ENCODE measurements around the gene TGM1.
"Not testable (repeated sequence)": the region's sequence is repeated elsewhere in the genome, so short reads cannot be mapped to it uniquely, and the experiment has no call there.

TGM1 gene

DNA sequence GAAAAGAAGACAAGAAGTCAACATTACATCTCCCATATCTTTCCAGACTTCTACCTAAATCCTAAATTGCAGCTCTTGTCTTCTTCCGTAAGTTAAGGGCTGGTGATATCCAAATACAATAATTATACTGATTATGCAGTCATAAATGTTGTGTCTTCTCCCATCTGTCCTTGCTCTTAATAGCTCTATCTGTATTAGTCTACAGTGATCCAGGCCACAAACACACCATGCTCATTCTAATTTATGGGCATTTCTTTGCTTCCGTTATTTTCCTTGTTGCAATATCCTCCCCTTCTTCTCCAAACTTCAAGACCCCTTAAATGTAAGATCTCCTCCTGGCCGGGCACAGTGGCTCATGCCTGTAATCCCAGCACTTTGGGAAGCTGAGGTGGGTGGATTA is 43.5 kb downstream of the TGM1 start:
- CTCF ChIA-PET: interaction anchor here (0.7 to 1.3 kb wide), 2 partner anchors 23 to 81 kb away, joined by 3 to 4 read pairs; partner anchors contain the start of genes DHRS1, NOP9 and TINF2

DNA sequence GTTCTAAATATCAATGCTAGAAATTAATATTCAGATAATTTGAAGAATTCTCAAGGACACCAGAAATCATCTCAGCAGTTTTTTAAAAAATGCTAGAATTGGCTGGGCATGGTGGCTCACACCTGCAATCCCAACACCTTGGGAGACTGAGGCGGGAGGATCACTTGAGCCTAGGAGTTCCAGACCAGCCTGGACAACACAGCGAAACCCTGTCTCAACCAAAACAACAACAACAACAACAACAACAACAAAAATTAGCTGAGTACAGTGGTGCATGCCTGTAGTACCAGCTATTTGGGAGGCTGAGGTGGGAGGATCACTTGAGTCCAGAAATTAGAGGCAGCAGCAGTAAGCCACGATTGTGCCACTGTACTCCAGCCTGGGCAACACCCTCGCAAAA is 43.9 kb downstream of the TGM1 start:
- TF ChIP-seq, protein P1, sequence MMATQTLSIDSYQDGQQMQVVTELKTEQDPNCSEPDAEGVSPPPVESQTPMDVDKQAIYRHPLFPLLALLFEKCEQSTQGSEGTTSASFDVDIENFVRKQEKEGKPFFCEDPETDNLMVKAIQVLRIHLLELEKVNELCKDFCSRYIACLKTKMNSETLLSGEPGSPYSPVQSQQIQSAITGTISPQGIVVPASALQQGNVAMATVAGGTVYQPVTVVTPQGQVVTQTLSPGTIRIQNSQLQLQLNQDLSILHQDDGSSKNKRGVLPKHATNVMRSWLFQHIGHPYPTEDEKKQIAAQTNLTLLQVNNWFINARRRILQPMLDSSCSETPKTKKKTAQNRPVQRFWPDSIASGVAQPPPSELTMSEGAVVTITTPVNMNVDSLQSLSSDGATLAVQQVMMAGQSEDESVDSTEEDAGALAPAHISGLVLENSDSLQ (IDR thresholded peaks at IDR 0.05): no peak
- TF ChIP-seq ZNF384 (IDR thresholded peaks at IDR 0.05) (no peak), L3MBTL2 (conservative IDR thresholded peaks at IDR 0.05) (no peak), BHLHE40 (IDR thresholded peaks at IDR 0.05; ENCODE audit: borderline replicate concordance) (no peak), SUZ12 (IDR thresholded peaks at IDR 0.05) (no peak), SP1 (IDR thresholded peaks at IDR 0.05) (no peak), FOXK2 (IDR thresholded peaks at IDR 0.05) (no peak), HDGF (IDR thresholded peaks at IDR 0.05; ENCODE audit: borderline replicate concordance) (no peak), FOXM1 (IDR thresholded peaks at IDR 0.05; ENCODE audit: borderline replicate concordance) (no peak), TARDBP (IDR thresholded peaks at IDR 0.05) (no peak), CTBP1 (IDR thresholded peaks at IDR 0.05; ENCODE audit: borderline replicate concordance) (no peak), NFRKB (IDR thresholded peaks at IDR 0.05) (no peak), ELF4 (IDR thresholded peaks at IDR 0.05) (no peak), ARNT (IDR thresholded peaks at IDR 0.05) (no peak), LEF1 (IDR thresholded peaks at IDR 0.05; ENCODE audit: borderline replicate concordance) (no peak), FOXA1 (IDR thresholded peaks at IDR 0.05) (no peak)
- POLR2A ChIA-PET: interaction anchor here (1.4 to 1.7 kb wide), 2 partner anchors 23 to 30 kb away, joined by 4 to 8 read pairs; partner anchors contain the start of genes IPO4 and TINF2
- DNase-seq (ENCODE audit: extremely low spot score): no peak
- CTCF ChIA-PET: interaction anchor here (1.3 kb wide), 1 partner anchor 23 kb away, joined by 4 read pairs; the partner anchor contains the start of gene TINF2

More for the DNA sequence above, 43.5 kb downstream of the TGM1 start:
- DNase-seq (ENCODE audit: extremely low spot score): no peak
- POLR2A ChIA-PET: interaction anchor here (1.4 to 1.7 kb wide), 2 partner anchors 23 to 31 kb away, joined by 4 to 8 read pairs; partner anchors contain the start of genes IPO4 and TINF2
- TF ChIP-seq BHLHE40 (IDR thresholded peaks at IDR 0.05; ENCODE audit: borderline replicate concordance): no peak
- no peak for TF ChIP-seq SUZ12 (IDR thresholded peaks at IDR 0.05)
- TF ChIP-seq FOXM1 (IDR thresholded peaks at IDR 0.05; ENCODE audit: borderline replicate concordance): no peak
- no peak for TF ChIP-seq ARNT (IDR thresholded peaks at IDR 0.05)
- TF ChIP-seq ELF4 (IDR thresholded peaks at IDR 0.05): no peak
- no peak for TF ChIP-seq LEF1 (IDR thresholded peaks at IDR 0.05; ENCODE audit: borderline replicate concordance)
- TF ChIP-seq FOXA1 (IDR thresholded peaks at IDR 0.05): no peak

DNA sequence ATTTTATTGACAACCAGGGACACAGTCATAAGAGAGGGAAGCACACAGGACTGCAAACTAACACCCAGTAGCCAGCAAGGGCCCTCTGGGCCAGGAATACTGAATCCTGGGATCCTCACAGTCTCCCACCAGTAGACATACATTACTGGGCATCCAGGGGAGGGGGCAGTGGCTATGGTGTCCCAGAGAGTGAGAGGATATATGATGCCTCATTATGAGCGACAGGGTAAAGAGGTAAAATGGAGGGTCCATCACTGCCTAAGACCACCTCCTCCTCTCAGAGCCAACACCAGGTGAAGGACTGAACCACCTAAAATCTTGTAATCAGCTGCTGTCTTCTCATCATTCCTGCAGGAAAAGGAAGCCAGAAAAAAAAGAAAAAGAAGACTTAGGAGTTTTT is 46.1 kb downstream of the TGM1 start:
- CTCF ChIA-PET; DNase-seq (ENCODE audit: extremely low spot score); POLR2A ChIA-PET: not testable (repeated sequence)

DNA sequence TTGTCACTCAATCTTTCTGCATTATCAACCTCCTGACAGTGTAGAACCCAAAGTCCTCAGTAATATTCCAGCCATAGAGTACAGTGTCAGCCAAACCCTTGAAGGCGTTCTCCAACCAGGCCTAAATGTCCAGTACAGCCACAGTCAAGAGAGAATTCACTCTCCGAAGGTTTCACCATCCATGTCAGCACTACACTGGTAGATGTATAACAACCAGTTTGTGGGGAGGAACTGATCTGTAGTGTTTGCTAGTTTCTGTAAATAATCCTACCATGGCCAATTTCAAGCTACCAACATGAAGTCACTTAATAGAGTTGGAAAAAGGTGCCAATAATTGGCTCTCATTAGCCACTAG is 46.7 kb downstream of the TGM1 start:
- POLR2A ChIA-PET: interaction anchor here (0.7 to 1.2 kb wide), 8 partner anchors 9 to 92 kb away, joined by 3 to 7 read pairs (median 4); partner anchors contain the start of genes CIDEB, DHRS1, IPO4 and NOP9
- TF ChIP-seq FOXA1 (IDR thresholded peaks at IDR 0.05) (no peak), TARDBP (IDR thresholded peaks at IDR 0.05) (no peak), NFRKB (IDR thresholded peaks at IDR 0.05) (no peak), LEF1 (IDR thresholded peaks at IDR 0.05; ENCODE audit: borderline replicate concordance) (no peak), ELF4 (IDR thresholded peaks at IDR 0.05) (no peak), CTBP1 (IDR thresholded peaks at IDR 0.05; ENCODE audit: borderline replicate concordance) (no peak), SP1 (IDR thresholded peaks at IDR 0.05) (no peak), L3MBTL2 (conservative IDR thresholded peaks at IDR 0.05) (no peak), BHLHE40 (IDR thresholded peaks at IDR 0.05; ENCODE audit: borderline replicate concordance) (no peak), FOXM1 (IDR thresholded peaks at IDR 0.05; ENCODE audit: borderline replicate concordance) (no peak), SUZ12 (IDR thresholded peaks at IDR 0.05) (no peak), FOXK2 (IDR thresholded peaks at IDR 0.05) (no peak), ZNF384 (IDR thresholded peaks at IDR 0.05) (no peak), HDGF (IDR thresholded peaks at IDR 0.05; ENCODE audit: borderline replicate concordance) (no peak)
- TF ChIP-seq, protein P1 (IDR thresholded peaks at IDR 0.05): no peak
- CTCF ChIA-PET: interaction anchor here (0.8 to 1.0 kb wide), 4 partner anchors 9 to 81 kb away, joined by 3 to 9 read pairs (median 4); partner anchors contain the start of genes RABGGTA and TINF2
- no peak for DNase-seq (ENCODE audit: extremely low spot score)

DNA sequence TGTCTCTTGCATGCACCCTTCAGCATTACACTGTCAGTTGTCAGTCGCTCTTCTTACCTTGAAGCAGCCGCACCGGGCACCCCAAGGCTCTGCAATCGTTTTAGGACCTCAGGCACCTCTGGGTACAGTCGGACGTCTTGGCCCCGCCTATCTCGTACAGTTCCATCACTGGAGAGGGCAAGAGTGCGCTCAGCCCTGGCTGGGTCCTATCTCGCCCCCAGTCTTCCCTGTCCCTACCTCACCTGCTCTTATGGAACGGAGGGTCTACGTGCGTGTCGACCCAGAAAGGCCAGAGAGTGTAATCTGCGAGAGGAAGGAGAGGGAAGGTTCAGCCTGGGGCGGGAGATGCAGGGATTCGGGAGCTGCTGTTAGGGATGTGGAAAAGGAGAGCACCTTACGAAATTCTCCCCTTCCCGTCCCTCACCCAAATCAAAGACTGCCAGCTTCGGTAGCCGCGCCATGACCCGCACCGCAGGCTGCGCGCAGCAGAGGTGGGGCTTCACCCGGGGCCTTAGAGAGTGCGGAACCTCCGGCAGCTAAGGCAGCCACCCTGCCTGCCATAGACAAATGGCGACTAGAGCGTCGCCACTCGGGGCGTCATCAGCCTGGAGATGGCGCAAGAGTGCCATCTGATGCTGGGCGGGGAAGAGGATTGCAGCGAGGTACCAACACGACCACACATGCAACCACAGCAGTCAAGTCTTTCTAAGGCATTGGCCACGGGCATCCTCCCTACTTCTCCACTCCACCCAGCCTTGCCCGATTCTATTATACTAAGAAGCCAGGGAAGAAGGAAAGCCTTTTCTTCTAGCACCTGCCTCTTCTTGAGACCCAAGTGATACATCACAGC is 47.3 kb downstream of the TGM1 start, which contains the start of gene MDP1:
Gene MDP1, minus strand, starts transcription at position 572 of the 850 bp plus-strand sequence. Its CDS starts 111 bp downstream, at position 461.
- CTCF ChIA-PET: interaction anchor here (0.6 to 1.0 kb wide), 6 partner anchors 10 to 916 kb away, joined by 3 to 9 read pairs (median 4); partner anchors contain the start of genes DHRS1, NOP9, RABGGTA and TINF2
- no peak for TF ChIP-seq HDGF (IDR thresholded peaks at IDR 0.05; ENCODE audit: borderline replicate concordance)
- TF ChIP-seq, protein P1 (IDR thresholded peaks at IDR 0.05): peak; percentile 50; the same call in 1 of the 2 replicates
- DNase-seq (ENCODE audit: extremely low spot score): peak; percentile 87
- POLR2A ChIA-PET: interaction anchor here (0.7 to 1.2 kb wide), 9 partner anchors 9 to 92 kb away, joined by 3 to 7 read pairs (median 4); partner anchors contain the start of genes CIDEB, DHRS1, IPO4 and NOP9

All from HEK293T (cell line).